ENCODE measurements around the gene ARHGAP26. TPM values are rescaled to one million over a fixed set of nuclear protein-coding genes. Genes with fewer than 3 reads are reported as not detected.

Gene ARHGAP26
- total RNA-seq, 4 donors from 2014 or later, result 22.3 to 40.7 (median 28.2) TPM

DNA sequence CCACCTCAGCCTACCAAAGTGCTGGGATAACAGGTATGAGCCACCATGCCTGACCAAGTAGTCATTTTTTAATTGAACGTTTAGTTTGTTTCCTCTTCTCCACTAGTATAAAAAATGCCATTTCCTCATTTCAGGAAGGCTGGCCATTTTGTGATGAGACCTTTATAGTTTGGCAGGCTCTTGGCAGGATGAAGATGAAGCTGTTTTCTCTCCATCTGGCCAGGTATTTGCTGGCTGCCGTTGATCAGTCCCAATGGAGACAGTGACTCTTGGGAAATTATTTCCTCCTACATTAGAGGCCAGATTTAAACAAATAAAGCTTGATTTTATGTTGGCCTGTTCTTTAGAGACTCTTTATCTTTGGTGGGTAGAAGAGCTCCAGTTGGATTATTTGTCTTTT lies 199.0 kb downstream of the ARHGAP26 start:
- intact Hi-C loops (cut with DNase I), result no loop called here
- H3K4me1 ChIP-seq, result peaks cover 0 to 22% (median 13%) of the 10 kb centered on the region in 4 donors
- no peak overlapping the region for H3K4me3 ChIP-seq
- WGBS, result 53% methylated on average over 2 of the region's 2 CpGs
- TF ChIP-seq EP300 (IDR thresholded peaks at IDR 0.05) (no peak), POLR2AphosphoS5 (IDR thresholded peaks at IDR 0.05) (no peak), POLR2A (IDR thresholded peaks at IDR 0.05; ENCODE audit: low read depth) (no peak)
- TF ChIP-seq, protein P1, sequence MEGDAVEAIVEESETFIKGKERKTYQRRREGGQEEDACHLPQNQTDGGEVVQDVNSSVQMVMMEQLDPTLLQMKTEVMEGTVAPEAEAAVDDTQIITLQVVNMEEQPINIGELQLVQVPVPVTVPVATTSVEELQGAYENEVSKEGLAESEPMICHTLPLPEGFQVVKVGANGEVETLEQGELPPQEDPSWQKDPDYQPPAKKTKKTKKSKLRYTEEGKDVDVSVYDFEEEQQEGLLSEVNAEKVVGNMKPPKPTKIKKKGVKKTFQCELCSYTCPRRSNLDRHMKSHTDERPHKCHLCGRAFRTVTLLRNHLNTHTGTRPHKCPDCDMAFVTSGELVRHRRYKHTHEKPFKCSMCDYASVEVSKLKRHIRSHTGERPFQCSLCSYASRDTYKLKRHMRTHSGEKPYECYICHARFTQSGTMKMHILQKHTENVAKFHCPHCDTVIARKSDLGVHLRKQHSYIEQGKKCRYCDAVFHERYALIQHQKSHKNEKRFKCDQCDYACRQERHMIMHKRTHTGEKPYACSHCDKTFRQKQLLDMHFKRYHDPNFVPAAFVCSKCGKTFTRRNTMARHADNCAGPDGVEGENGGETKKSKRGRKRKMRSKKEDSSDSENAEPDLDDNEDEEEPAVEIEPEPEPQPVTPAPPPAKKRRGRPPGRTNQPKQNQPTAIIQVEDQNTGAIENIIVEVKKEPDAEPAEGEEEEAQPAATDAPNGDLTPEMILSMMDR (IDR thresholded peaks at IDR 0.05), result no peak
- H3K27ac ChIP-seq (replicated peaks in 1 of 4), result no peak overlapping the region
- H3K9me3 ChIP-seq, result no peaks in the 10 kb centered on the region
- no peaks in the 10 kb centered on the region for H3K27me3 ChIP-seq
- DNase-seq (ENCODE audit: extremely low spot score), result no peak
- no peaks in the 10 kb centered on the region for H3K36me3 ChIP-seq

DNA sequence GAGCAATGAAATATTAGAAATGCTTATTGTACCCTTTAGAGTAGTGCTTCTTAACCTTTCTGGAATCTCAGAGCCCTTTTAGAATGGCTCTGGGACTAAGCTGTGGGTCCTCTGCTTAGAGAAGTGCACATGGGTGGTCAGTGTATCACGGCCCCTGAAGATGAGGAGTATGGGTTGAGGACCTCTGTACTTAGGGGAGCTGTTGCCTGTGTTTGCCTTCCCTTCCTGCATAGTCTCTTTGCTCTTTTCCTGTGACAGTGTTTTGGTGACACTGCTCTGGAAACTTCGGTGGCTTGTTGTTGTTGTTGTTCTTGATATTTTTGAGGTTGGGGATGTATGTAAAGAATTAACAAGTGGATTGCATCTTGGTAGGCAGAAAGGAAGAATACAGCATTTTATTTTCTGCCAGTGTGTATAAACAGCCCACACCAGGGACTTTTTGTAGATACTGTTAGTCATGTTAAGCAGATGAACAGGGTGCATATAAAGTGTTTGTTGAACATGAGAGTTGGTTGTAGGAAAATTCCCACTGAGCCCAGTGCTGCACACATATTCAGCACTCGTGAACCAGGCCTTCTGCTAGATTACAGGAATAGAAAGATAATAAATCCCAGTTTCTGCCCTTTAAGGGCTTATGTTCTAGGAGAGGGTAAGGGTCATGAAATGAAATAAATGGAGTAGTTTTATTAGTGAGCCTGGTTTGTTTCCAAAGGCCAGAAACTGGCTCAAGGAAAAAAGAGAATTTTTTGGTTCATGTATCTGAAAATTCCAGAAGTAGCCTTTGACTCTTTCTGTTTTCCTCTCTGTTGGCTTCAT lies 199.7 kb downstream of the ARHGAP26 start:
- no peaks in the 10 kb centered on the region for H3K9me3 ChIP-seq
- TF ChIP-seq POLR2A (IDR thresholded peaks at IDR 0.05; ENCODE audit: low read depth), result no peak
- peaks cover 0 to 22% (median 13%) of the 10 kb centered on the region in 4 donors for H3K4me1 ChIP-seq
- intact Hi-C loops (cut with DNase I), result no loop called here
- DNase-seq (ENCODE audit: extremely low spot score), result no peak
- 74% methylated on average over 3 of the region's 3 CpGs for WGBS
- no peak overlapping the region for H3K4me3 ChIP-seq
- no peaks in the 10 kb centered on the region for H3K27me3 ChIP-seq
- no peaks in the 10 kb centered on the region for H3K36me3 ChIP-seq
- H3K27ac ChIP-seq (replicated peaks in 1 of 4), result no peak overlapping the region

DNA sequence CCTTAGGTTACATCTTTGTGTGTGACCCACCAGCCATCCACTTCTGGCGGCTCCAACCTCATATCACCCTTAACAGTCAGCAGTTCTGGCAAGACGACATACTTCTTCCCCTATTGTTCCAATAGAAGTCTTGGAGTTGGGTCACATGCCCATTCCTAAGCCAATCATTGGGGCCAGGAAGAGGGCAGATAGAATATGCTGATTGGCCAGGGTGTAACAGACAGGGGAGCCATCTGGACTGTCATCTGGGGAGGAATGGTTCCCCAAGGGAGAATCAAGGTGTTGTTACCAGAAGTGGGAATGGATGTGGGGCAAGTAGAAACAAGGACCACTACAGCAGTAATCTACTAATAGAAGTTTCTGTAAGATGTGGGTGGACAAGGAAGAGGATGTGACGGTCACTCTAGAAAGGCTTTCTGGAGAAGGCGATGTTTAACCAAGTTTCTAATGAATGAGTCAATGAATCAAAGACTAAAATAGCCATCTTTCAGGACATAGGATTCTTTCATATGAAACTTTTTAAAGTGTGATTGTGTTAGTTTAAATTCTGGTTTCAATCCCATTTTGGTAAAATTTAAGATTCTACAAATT lies 200.4 kb downstream of the ARHGAP26 start:
- H3K27ac ChIP-seq (replicated peaks in 1 of 4), result no peak overlapping the region
- 96% methylated on average over 4 of the region's 4 CpGs for WGBS
- no peaks in the 10 kb centered on the region for H3K9me3 ChIP-seq
- no peak for DNase-seq (ENCODE audit: extremely low spot score)
- intact Hi-C loops (cut with DNase I), result no loop called here
- peaks cover 0 to 19% (median 12%) of the 10 kb centered on the region in 4 donors for H3K4me1 ChIP-seq
- TF ChIP-seq POLR2AphosphoS5 (IDR thresholded peaks at IDR 0.05) (no peak), POLR2A (IDR thresholded peaks at IDR 0.05; ENCODE audit: low read depth) (no peak), EP300 (IDR thresholded peaks at IDR 0.05) (no peak)
- TF ChIP-seq, protein P1 (IDR thresholded peaks at IDR 0.05), result no peak
- no peaks in the 10 kb centered on the region for H3K27me3 ChIP-seq
- H3K36me3 ChIP-seq, result no peaks in the 10 kb centered on the region
- H3K4me3 ChIP-seq, result no peak overlapping the region

DNA sequence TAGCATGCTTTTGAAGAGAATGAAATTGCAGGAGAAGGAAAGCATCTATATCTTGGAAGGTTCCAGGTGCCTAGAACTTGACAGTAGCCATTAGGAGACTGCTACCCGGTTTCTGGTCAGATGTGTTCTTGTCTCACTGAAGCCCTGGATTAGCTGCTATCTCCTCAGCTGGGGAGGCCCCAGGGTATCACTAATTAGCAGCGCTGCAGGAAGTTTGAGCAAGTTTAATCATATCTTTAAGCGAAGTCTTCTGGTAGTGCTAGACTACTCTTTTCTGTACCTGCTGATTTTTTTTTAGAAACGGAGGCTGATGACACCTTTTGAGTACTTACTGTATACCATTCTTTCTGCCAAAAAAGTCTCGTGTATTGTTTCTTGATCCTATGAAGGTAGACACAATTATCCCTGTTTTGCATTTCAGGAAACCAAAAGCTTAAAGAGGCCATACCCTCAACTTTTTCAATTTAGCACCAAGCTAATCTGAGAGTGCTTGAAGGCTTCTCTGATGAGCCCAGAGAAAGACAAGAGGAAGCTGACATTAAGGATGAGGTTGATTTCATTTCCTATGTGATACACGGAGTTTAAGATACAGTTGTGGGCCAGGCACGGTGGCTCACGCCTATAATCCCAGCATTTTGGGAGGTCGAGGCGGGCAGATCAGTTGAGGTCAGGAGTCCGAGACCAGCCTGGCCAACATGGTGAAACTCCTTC lies 201.3 kb downstream of the ARHGAP26 start:
- DNase-seq (ENCODE audit: extremely low spot score), result no peak
- intact Hi-C loops (cut with DNase I), result no loop called here
- Histone ChIP-seq H3K36me3 (no peaks in the 10 kb centered on the region), H3K27ac (replicated peaks in 1 of 4) (no peak overlapping the region), H3K27me3 (no peaks in the 10 kb centered on the region), H3K4me3 (no peak overlapping the region), H3K4me1 (peaks cover 0 to 11% (median 5%) of the 10 kb centered on the region in 4 donors), H3K9me3 (no peaks in the 10 kb centered on the region)
- 90% methylated on average over 10 of the region's 11 CpGs for WGBS
- TF ChIP-seq POLR2AphosphoS5 (IDR thresholded peaks at IDR 0.05), result no peak
- TF ChIP-seq POLR2A (IDR thresholded peaks at IDR 0.05; ENCODE audit: low read depth), result no peak
- TF ChIP-seq, protein P1 (IDR thresholded peaks at IDR 0.05), result no peak
- TF ChIP-seq EP300 (IDR thresholded peaks at IDR 0.05), result no peak

DNA sequence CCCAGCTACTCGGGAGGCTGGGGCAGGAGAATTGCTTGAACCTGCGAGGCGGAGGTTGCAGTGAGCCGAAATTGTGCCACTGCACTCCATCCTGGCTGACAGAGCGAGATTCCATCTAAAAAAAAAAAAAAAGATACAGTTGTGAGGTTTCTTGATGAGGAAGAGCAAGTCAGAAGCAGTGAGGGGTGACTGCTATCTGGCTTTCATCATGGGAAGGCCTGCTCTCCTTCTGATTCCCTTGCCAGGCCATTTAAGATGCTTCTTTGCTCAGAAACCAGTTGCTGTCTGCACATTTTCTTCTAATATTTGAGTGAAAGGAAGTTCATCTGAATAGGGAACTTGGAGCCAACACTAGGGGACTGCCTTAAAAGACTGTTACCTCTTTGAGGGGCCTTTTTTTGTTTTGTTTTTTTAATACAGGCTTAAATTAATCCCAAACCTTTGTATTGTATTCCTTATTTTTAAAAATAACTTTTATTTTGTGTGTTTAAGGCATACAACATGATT lies 201.9 kb downstream of the ARHGAP26 start:
- 98% methylated on average over 5 of the region's 5 CpGs for WGBS
- H3K27me3 ChIP-seq, result no peaks in the 10 kb centered on the region
- intact Hi-C loops (cut with DNase I), result no loop called here
- peaks cover 0 to 11% (median 5%) of the 10 kb centered on the region in 4 donors for H3K4me1 ChIP-seq
- no peak overlapping the region for H3K27ac ChIP-seq (replicated peaks in 1 of 4)
- H3K9me3 ChIP-seq, result no peaks in the 10 kb centered on the region
- no peak overlapping the region for H3K4me3 ChIP-seq
- no peaks in the 10 kb centered on the region for H3K36me3 ChIP-seq
- no peak for DNase-seq (ENCODE audit: extremely low spot score)
- TF ChIP-seq POLR2AphosphoS5 (IDR thresholded peaks at IDR 0.05), result no peak
- TF ChIP-seq EP300 (IDR thresholded peaks at IDR 0.05), result no peak
- TF ChIP-seq POLR2A (IDR thresholded peaks at IDR 0.05; ENCODE audit: low read depth), result no peak
- TF ChIP-seq, protein P1 (IDR thresholded peaks at IDR 0.05), result no peak
